Stimulated activated CD8-positive, alpha-beta memory T cell treated with anti-CD3 and anti-CD28 coated beads, Interleukin-12 subunit alpha, Interleukin-12 subunit beta, amount 100 ng/mL, for 1 hour (primary cell): ENCODE results near the gene TOX2.

Experiments used
- DNase-seq: peaks from one replicate; pipeline ENCODE4 v3.0.0-alpha.2; 2020; ENCODE audit warnings: low read depth

TOX2 gene

DNA sequence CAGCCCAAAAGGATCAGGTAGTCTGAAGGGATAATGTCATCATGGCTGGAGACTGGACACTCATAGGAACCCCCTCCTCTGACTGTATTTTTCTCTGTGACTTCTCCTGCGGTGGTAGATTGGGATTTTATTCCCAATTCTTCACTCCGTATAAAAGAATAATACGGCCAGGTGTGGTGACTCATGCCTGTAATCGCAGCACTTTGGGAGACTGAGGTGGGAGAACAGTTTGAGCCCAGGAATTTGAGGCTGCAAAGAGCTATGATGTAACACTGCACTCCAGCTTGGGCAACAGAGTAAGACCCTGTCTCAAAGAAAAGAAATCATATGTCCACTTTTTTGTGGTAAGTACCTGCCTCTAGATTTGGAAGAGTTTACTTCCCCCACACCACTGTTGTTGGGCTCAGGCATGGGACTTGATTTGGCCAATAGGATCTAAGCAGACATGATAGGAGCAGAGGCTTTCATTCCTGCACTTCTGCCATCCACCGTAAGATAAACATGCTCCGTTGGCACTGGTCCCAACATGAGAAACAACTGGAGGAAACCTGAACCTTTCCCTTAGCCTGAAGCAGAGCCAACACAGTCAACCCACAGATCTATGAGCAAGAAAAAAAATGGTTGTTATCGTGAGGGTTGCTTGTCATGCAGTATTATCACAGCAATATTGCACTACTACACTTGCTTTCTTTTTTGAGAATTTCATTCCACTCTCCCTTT is 190.3 kb downstream of the TOX2 start:
- no peak for DNase-seq

DNA sequence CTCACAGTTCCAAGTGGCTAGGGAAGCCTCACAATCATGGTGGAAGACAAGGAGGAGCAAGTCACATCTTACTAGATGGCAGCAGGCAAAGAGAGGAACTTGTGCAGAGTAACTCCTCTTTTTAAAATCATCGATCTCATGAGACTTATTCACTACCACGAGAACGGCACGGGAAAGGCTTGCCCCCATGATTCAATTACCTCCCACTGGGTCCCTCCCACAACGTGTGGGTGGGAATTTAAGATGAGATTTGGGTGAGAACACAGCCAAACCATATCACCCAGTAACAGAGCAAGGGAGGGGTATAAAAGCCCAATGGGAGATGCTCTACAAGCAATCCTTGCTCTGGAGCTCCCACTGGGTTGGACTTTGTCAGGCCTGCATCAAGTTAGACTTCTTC is 192.0 kb downstream of the TOX2 start:
- DNase-seq = no peak

DNA sequence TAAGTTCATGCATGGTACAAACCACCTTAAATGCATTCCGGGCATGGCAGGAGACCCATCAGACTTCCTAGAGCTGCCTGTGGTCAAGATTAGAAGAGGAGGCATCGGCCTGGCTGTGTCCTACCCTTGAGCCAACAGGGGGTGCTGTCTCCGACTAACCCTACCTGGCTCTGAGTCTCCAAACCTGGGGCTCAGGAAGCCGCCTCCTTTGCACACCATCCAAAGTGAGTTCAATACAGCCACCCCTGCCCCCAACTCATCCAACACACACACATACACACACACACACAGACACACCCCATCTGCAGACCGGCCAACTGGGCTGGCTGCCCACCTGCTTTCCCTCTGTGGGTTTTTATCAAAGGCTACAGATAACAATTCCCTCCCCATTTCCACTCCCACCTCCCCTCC is 195.3 kb downstream of the TOX2 start:
- DNase-seq = no peak

DNA sequence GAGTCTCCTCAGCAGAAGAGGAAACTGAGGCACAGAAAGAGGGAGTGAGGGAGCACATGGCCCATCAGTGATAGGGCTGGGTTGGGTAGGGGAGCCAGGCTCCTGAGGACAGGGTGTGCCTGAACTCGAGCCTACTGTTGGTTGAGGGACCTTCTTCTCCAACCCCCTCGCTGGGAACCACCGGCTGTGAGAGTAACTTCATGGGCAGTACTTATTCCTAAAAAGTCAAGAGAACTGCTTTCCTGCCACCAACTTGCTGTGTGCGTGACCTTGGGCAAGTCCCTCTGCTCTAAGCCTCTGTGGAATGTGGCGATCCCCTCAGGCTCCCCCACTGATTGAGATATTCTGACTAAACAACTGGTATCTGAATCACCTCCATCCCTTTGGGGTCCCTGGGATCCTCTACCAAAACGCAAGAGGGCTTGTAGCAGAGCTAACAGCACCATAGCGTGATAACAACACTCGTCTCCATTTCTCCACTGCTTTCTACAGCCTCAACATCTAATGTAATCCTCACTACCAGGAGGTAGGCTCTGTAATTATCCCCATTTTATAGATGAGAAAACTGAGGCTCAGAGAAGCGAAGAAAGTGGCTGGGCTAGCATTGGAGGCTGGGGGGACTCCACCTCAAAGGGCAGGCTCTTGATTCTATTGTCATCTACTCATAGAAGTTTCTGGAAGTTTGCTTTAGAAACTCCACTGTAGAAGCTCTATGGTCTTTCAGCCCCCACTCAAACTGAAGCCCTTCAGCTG is 196.3 kb downstream of the TOX2 start:
- no peak for DNase-seq

DNA sequence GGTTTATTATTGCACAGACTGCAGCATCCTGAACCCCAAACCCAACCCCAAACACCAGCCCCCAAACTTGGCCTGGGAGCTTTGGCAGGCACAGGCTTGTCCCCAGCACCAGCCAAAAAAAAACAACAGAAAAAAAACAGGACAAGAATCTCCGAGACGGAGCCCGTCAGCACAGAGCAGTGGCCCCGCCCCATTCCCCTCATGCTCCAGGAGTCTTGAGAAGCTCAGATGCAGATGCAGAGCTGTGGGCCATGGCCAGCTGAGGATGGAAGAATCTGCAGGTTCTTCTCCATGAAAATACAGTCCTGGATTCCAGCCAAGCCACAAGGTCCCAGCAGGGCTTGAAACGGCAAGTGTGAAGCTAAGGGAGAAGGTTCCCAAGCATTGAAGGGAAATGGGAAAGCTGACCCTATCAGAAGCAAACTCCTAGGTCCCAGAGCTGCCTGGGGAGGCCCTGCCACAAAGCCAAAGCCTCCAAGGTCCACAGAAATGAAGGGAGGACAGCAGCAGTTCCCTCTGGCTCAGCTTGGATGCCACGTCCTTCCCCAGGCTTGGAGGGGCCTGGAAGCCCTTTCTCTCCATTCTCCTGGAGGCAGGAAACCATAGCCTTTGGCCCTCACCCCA is 197.2 kb downstream of the TOX2 start:
- DNase-seq = no peak

DNA sequence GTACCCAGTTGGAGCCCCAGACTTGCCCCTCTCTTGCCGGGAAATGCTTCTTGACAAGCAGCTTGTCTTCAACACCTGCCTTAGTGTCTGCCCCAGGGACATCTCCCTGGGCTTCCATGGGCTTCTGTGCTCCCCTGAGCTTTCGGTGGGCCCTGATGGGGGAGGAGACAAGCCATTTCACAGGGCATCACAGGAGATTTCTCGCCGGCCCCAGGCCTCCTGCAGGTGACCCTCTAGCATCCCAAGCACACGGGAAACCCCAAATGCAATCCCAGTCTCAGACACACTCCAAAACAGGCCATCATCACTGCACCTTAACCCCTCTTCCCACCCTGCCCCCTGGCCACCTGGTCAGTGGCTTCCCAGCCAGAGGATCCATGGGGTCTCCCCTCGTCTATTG is 197.8 kb downstream of the TOX2 start:
- no peak for DNase-seq

DNA sequence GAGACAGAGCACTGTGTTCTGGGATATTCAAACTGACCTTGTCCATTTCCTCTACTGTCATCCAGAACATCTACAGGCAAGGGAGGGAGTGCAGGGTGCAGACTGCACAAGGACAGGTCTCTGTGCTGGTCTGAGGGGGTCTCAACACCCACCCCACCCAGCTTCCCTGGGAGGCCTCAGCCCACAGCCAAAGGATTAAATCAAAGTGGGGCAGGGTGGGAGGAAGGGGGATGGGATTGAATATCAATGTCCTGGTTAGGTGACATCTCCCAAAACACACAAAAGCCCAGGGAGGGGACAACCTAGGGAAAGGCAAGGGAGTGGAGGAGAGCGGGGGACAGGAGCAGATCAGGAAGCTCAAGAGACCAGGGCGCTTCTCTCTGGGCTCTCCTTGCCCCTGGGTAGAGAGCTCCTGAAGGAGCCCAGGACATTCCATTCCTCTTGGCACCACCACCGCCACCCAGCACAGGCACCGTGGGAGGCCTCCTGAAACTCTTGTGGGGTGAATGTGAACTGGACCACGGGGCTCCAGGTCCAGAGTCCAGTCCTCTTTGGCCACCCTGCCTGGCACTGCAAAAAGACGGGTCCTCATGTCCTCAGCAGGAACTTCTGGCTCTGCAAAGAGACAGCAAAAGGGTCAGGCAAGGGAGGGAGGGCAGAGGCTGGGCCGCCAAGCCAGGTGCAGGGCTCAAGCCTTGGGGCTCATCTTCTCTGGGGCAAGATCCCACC is 198.4 kb downstream of the TOX2 start:
- DNase-seq = no peak

DNA sequence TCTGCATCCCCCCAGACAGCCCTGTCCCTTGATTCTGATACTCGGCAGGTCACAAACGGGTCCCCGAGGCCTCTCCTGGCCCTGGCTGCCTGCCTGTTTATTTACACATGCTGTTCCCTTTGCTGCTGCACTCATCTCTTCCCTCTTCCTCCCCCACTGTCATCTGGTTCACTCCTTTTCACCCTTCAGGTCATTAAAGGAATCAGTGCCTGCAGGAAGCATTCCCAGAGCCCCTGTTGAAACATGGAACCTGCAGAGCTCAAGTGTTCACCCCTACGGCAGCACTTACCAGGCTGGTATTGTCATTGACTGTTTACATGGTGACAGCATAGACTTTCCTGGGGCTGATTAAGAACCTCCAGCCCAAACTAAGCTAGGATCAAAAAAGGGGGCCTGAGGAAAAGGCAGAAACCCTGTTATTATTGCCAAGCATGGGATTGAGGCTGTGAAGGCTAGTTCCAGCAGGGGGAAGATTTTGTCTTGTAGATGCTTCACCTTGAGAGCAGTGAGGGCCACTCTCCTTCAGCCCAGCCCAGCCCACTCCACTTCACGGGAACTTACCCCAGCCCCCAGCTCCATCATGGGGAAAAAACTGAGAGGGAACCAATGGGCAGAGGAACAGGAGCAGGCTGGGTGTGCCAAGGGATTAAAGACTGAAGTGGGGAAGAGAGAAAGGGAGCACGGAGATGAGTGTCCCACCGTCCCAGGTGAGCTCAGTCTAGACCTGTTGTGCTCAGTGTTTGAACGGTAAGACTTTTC is 199.1 kb downstream of the TOX2 start:
- no peak for DNase-seq

DNA sequence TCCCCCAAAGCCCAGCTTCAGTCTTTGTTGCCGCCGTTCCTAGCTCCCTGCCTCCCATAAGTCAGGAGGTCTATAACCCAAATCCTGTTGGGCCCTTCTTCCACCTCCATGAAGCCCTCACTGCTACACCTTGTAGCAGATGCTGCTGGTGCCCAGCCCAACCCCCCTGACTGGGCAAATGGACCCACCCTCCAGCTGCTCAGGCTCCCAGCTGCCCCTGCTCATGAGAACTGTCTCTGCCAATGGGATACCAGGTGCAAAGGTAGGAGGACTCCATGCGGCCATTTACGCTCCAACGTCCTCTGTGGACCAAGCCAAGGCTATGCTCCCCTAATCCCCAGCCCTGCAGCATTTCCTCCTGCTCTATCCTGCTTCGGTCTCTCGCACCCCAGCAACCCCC is 200.5 kb downstream of the TOX2 start:
- DNase-seq = no peak

DNA sequence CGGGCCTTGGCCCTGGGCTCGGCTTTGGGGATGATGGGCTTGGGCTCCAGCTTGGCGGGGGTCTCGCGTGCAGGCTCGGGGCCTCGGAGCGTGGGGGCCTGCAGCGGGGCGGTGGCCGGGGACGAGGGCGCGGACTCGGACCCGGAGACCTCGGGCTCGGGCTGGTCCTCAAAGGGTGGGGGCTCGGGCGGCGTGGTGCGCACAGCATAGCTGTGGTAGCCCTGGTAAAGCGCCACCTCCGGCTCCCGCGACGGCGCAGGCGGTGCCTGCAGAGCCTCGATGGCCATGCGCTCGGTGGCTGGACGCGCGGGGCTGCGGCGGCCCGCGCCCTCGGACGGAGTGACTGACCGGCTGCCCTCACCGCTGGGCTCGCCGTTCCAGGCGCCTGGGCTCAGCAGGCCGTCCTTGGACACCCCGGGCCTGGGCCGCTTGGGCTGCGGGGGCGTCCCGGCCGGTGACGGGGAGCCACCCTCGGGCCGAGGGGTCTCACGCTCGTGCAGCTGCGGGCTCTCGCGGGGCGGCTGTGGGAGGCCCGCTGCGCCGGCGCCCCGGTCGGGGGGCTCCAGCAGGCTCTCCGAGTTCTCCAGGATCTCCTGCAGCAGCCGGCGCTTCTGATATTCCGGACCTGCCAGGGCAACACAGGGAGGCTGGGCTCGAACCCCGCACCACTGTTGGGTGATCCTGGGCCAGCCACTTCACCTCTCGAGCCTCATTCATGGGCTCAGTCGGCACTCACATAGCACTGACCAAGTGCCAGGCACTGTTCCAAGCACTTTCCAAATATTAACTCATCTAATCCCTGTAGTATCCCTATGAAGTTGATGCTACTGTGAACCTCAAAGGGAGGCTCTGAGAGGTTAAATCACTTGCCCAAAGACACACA is 201.4 kb downstream of the TOX2 start:
- DNase-seq = no peak

DNA sequence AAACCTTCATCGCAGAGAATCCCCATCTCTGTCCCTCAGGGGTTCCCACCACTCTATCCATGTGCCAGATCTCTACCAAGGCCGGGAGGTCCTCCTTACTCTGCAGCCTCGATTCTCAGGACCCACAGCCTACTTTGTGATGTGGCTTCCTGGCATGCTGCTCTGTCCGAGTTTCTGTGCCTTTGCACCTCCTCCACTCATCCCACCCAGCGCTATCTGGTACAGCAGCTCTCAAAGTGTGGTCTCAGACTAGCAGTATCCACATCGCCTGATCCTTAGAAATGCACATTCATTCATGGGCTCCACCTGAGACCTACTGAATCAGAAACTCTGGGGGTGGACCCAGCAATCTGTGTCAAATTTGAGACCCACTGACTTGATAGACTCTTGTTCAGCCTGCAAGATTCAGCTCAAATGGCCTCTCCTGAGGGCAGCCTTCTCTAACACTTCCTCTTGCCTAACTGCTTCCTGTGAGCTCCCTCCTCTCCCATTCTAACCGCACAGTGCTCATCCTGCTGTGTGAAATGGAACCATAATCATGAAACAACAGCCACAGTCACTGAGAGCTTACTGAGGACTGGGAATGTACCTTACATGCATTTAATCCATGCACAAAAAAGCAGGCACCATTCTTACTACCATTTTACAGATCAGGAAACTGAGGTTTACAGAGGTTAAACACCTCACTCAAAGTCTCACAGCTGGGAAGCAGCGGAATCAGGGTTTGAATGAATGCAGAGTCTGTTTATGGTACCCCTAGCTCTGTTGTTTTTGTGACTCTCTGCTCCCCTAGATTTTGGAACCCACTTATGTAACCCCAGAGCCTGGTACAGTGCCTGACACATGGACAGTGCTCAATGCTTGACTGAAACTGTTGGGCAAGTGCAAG is 202.9 kb downstream of the TOX2 start:
- DNase-seq = no peak

DNA sequence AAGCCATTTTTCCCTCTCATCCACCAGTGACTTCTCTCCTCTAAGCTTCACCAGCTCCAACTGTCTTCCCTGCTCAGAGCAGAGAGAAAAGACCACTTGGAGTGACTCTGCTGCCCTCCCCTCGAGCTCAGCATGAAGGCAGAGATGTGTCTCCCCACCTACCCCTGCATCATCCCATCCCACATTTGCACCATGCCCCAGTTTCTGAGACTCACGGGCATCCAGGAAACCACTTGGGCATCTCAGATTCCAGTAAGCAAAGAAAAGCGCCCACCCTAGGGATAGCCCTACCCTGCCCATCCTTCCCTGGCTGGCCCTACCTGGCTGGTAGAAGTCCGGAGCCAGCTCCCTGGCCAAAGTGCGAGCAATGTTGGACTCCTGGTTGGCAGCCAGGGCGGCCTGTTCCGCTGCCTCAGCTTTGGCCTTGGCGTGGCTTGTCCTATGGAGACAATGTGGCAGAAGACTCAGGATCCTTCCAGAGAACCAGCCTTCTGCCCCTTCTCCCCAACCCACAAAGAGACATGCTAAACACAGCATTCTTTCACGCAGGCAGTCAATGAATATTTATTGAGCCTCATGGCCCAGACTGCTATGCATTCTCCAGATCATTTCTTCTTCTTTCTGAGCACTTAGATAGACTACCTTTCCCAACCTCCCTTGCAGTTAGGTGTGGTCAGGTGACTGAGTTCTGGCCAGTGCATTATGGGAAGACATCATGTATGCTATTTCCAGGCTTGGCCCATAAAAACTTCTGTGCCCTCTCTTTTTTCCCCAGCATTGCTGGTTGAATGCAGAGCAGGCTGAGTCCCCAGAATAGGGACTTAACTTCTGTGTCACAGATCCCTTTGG is 203.8 kb downstream of the TOX2 start:
- DNase-seq = no peak
